GM23338 (cell line): ENCODE data around the gene PLA2G12A. TPM values are rescaled to one million over a fixed set of nuclear protein-coding genes. Genes with fewer than 3 reads are reported as not detected.

Experiments
- ATAC-seq: fragments of 200-7000 bp; cut with Tn5 transposase; 3 replicates; pipeline ENCODE4 v1.9.1; 2020
- DNase-seq: peaks from one replicate; pipeline ENCODE4 v3.0.0-alpha.2; 2015; ENCODE audit warnings: low spot score
- H2AFZ ChIP-seq: fragments of 200-600 bp; sonication (generic); 2 replicates; pipeline ENCODE4 v1.8.0; 2016; ENCODE audit warnings: antibody characterized with exemption, mild to moderate bottlenecking, moderate library complexity
- H3F3A ChIP-seq: fragments of 200-600 bp; sonication (generic); replicated peaks from 2 replicates; pipeline ENCODE4 v1.8.0; 2017; ENCODE audit warnings: antibody characterized with exemption, mixed run types, low read depth
- H3K27ac ChIP-seq: fragments of 200-600 bp; sonication (generic); 2 replicates; pipeline ENCODE4 v1.6.1; 2016; ENCODE audit warnings: low read depth
- H3K27me3 ChIP-seq: fragments of 200-600 bp; sonication (generic); 2 replicates; pipeline ENCODE4 v1.8.0; 2016; ENCODE audit warnings: mild to moderate bottlenecking, mixed run types, moderate library complexity; ENCODE audit not compliant: insufficient read depth
- H3K36me3 ChIP-seq: fragments of 200-600 bp; sonication (generic); 2 replicates; pipeline ENCODE4 v1.8.0; 2016; ENCODE audit warnings: mild to moderate bottlenecking; ENCODE audit not compliant: insufficient read depth
- H3K4me1 ChIP-seq: fragments of 200-600 bp; sonication (generic); 2 replicates; pipeline ENCODE4 v1.8.0; 2016; ENCODE audit warnings: mild to moderate bottlenecking, moderate library complexity; ENCODE audit not compliant: insufficient read depth
- H3K4me2 ChIP-seq: fragments of 200-600 bp; sonication (generic); 2 replicates; pipeline ENCODE4 v1.7.1; 2017; ENCODE audit warnings: mixed run types
- H3K4me3 ChIP-seq: fragments of 200-600 bp; sonication (generic); 2 replicates; pipeline ENCODE4 v1.6.1; 2016; ENCODE audit warnings: mixed run types
- H3K79me2 ChIP-seq: fragments of 200-600 bp; sonication (generic); replicated peaks from 2 replicates; pipeline ENCODE4 v1.8.0; 2017; ENCODE audit warnings: mild to moderate bottlenecking; ENCODE audit not compliant: insufficient read depth
- H3K9me2 ChIP-seq: fragments of 200-600 bp; sonication (generic); 2 replicates; pipeline ENCODE4 v1.8.0; 2017; ENCODE audit not compliant: insufficient read depth
- H4K20me1 ChIP-seq: fragments of 200-600 bp; sonication (generic); replicated peaks from 2 replicates; pipeline ENCODE4 v1.8.0; 2017; ENCODE audit warnings: mild to moderate bottlenecking; ENCODE audit not compliant: insufficient read depth
- H3K27ac Mint-ChIP-seq: 2 replicates; pipeline ENCODE4 v1.8.0; 2020; ENCODE audit warnings: inconsistent platforms, mild to moderate bottlenecking, moderate library complexity, mixed read lengths
- H3K27me3 Mint-ChIP-seq: 3 replicates; pipeline ENCODE4 v1.8.0; 2022; ENCODE audit warnings: low read depth, mild to moderate bottlenecking, moderate library complexity, mixed read lengths, inconsistent platforms; ENCODE audit not compliant: insufficient read depth, poor library complexity
- H3K36me3 Mint-ChIP-seq: 3 replicates; pipeline ENCODE4 v1.8.0; 2021; ENCODE audit warnings: low read depth, mild to moderate bottlenecking, inconsistent platforms, moderate library complexity, mixed read lengths
- H3K4me1 Mint-ChIP-seq: 3 replicates; pipeline ENCODE4 v1.8.0; 2020; ENCODE audit warnings: mild to moderate bottlenecking, inconsistent platforms, mixed read lengths
- H3K4me3 Mint-ChIP-seq: 3 replicates; pipeline ENCODE4 v1.8.0; 2021; ENCODE audit warnings: moderate library complexity, mild to moderate bottlenecking, inconsistent platforms, mixed read lengths
- H3K9me3 Mint-ChIP-seq: 3 replicates; pipeline ENCODE4 v1.8.0; 2020; ENCODE audit warnings: moderate library complexity, mild to moderate bottlenecking, inconsistent platforms, mixed read lengths
- ETS1 ChIP-seq: IDR thresholded peaks from 2 replicates; pipeline ENCODE4 v1.6.1; 2016; ENCODE audit warnings: antibody characterized with exemption
- EZH2phosphoT487 ChIP-seq: fragments of 200-600 bp; sonication (generic); IDR thresholded peaks from one replicate; pipeline ENCODE4 v1.8.1; 2018; ENCODE audit warnings: antibody characterized with exemption; ENCODE audit not compliant: unreplicated experiment
- JUNB ChIP-seq: IDR thresholded peaks from one replicate; pipeline ENCODE4 v1.6.1; 2016; ENCODE audit warnings: antibody characterized with exemption; ENCODE audit not compliant: unreplicated experiment
- NANOG ChIP-seq: IDR thresholded peaks from 2 replicates; pipeline ENCODE4 v1.6.1; 2016; ENCODE audit warnings: antibody characterized with exemption, borderline replicate concordance
- POLR2AphosphoS5 ChIP-seq: IDR thresholded peaks from 2 replicates; pipeline ENCODE4 v1.6.1; 2016; ENCODE audit warnings: antibody characterized with exemption, low read depth
- REST ChIP-seq: IDR thresholded peaks from one replicate; pipeline ENCODE4 v1.6.1; 2018; ENCODE audit warnings: antibody characterized with exemption; ENCODE audit not compliant: unreplicated experiment
- STAT1 ChIP-seq: IDR thresholded peaks from one replicate; pipeline ENCODE4 v1.6.1; 2016; ENCODE audit warnings: antibody characterized with exemption; ENCODE audit not compliant: unreplicated experiment
- ZNF114 ChIP-seq: fragments of 250-450 bp; sonication (Bioruptor Pico); IDR thresholded peaks from 2 replicates; pipeline ENCODE4 v1.5.0; 2020; ENCODE audit warnings: mild to moderate bottlenecking, moderate library complexity
- ZNF331 ChIP-seq: fragments of 250-450 bp; sonication (Bioruptor Pico); IDR thresholded peaks from 2 replicates; pipeline ENCODE4 v1.5.0; 2020; ENCODE audit warnings: low read depth, mild to moderate bottlenecking, moderate library complexity
- polyA plus RNA-seq: library from polyadenylated mRNA; unstranded; fragments of >200 nt; fragmentation: Nextera tagmentation; extraction: Ambion mirVana; gene quantifications from 2 replicates; pipeline ENCODE4 v1.2.1, GENCODE V29; 2016
- total RNA-seq: library from RNA; depleted of rRNA; stranded (reverse); fragments of >200 nt; shearing (Covaris generic); gene quantifications from 2 replicates; pipeline ENCODE4 v1.2.3, GENCODE V29; 2014
- TF ChIP-seq, protein P1 (sequence below), 2 experiments: fragments of 200-600 bp in 1 of 2; sonication (generic) in 1 of 2; conservative IDR thresholded peaks; 2 replicates each; pipeline versions ENCODE4 v1.5.1 to v1.6.1; 2016 to 2017; ENCODE audit warnings: antibody characterized with exemption in 2 of 2, low read depth in 2 of 2, mild to moderate bottlenecking in 2 of 2, moderate library complexity in 1 of 2

PLA2G12A gene
- total and polyA plus RNA-seq, 2 experiments from 2014 or later = 30.8 to 70.7 TPM

DNA sequence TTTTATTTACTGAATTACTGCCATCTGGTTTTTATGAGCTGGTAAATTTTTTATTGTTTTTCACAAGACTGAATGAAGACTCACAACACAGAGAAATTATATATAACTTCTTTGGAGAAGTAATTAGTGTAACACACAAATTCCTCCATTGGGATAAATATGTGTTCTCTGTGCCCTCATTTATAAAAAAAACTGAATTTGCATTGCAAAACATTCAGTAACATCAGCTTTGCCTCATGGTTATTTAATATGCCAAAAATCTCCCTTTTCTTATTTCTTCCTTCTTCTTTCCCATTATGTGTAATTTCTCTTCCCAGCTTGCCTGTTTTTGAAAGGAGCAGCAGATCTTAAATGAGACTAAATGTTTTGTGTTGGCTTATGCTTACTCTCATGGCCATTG is 45.1 kb downstream of the PLA2G12A start:
- no peaks in the 10 kb centered on the region for H3K79me2 ChIP-seq
- H4K20me1 ChIP-seq = no peaks in the 10 kb centered on the region
- Mint-ChIP-seq H3K27me3 (no peaks in the 10 kb centered on the region), H3K36me3 (peaks cover 31% of the 10 kb centered on the region), H3K9me3 (peaks cover 13% of the 10 kb centered on the region), H3K4me1 (peaks cover 32% of the 10 kb centered on the region), H3K27ac (no peak overlapping the region), H3K4me3 (no peak overlapping the region)
- no peaks in the 10 kb centered on the region for H3F3A ChIP-seq
- H3K27me3 ChIP-seq = no peaks in the 10 kb centered on the region
- no peak overlapping the region for H3K27ac ChIP-seq
- no peak overlapping the region for H3K4me2 ChIP-seq
- TF ChIP-seq ETS1 (no peak), REST (no peak), POLR2AphosphoS5 (no peak), EZH2phosphoT487 (no peak), ZNF331 (CRISPR knock-in tag) (no peak), JUNB (no peak), NANOG (no peak), ZNF114 (CRISPR knock-in tag) (no peak)
- TF ChIP-seq, protein P1, sequence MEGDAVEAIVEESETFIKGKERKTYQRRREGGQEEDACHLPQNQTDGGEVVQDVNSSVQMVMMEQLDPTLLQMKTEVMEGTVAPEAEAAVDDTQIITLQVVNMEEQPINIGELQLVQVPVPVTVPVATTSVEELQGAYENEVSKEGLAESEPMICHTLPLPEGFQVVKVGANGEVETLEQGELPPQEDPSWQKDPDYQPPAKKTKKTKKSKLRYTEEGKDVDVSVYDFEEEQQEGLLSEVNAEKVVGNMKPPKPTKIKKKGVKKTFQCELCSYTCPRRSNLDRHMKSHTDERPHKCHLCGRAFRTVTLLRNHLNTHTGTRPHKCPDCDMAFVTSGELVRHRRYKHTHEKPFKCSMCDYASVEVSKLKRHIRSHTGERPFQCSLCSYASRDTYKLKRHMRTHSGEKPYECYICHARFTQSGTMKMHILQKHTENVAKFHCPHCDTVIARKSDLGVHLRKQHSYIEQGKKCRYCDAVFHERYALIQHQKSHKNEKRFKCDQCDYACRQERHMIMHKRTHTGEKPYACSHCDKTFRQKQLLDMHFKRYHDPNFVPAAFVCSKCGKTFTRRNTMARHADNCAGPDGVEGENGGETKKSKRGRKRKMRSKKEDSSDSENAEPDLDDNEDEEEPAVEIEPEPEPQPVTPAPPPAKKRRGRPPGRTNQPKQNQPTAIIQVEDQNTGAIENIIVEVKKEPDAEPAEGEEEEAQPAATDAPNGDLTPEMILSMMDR (conservative IDR thresholded peaks at IDR 0.05; ENCODE audit: low read depth in 2 of 2) = no peak
- DNase-seq (no peak), ATAC-seq (no peak)
- H3K4me1 ChIP-seq = peaks cover 23% of the 10 kb centered on the region
- H2AFZ ChIP-seq = no peak overlapping the region
- H3K9me2 ChIP-seq = no peaks in the 10 kb centered on the region; the same call in 1 of the 2 replicates
- H3K36me3 ChIP-seq = no peaks in the 10 kb centered on the region
- H3K4me3 ChIP-seq = no peak overlapping the region

DNA sequence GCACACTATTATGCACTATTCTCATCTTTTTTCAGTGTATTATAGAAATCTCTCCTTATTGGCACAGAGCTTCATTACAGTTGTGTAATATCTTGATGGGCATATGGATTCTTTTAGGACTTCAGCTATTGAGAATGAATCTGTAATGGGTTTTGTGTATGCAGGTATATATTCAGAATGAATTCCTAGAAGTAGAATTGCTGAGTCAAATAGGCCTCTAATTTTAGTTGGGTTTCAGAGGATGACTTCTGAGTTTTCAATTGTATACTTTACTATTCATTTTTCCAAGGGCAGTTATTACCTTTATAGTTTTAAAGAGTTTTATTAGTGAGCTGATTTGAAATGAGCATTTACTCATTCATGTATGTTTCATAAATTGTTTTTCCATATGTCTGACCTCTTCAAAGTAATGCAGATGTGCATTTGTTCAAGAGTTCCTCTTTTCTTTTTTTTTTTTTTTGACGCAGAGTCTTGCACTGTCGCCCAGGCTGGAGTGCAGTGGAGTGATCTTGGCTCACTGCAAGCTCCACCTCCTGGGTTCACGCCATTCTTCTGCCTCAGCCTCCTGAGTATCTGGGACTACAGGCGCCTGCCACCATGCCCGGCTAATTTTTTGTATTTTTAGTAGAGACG is 46.1 kb downstream of the PLA2G12A start:
- no peaks in the 10 kb centered on the region for H3F3A ChIP-seq
- H3K27me3 Mint-ChIP-seq = peaks cover 4% of the 10 kb centered on the region
- TF ChIP-seq STAT1 (no peak), EZH2phosphoT487 (no peak)

More for the DNA sequence above, 46.1 kb downstream of the PLA2G12A start:
- Mint-ChIP-seq H3K36me3 (peaks cover 36% of the 10 kb centered on the region), H3K4me3 (no peak overlapping the region), H3K9me3 (peaks cover 23% of the 10 kb centered on the region), H3K4me1 (peaks cover 32% of the 10 kb centered on the region), H3K27ac (no peak overlapping the region)
- no peaks in the 10 kb centered on the region for H3K36me3 ChIP-seq
- no peak overlapping the region for H3K4me2 ChIP-seq
- H3K27ac ChIP-seq = no peak overlapping the region
- no peaks in the 10 kb centered on the region for H4K20me1 ChIP-seq
- H2AFZ ChIP-seq = no peak overlapping the region
- H3K4me1 ChIP-seq = peaks cover 23% of the 10 kb centered on the region
- H3K9me2 ChIP-seq = no peaks in the 10 kb centered on the region; the same call in 1 of the 2 replicates
- no peak overlapping the region for H3K4me3 ChIP-seq
- no peaks in the 10 kb centered on the region for H3K27me3 ChIP-seq
- no peaks in the 10 kb centered on the region for H3K79me2 ChIP-seq
- DNase-seq (no peak), ATAC-seq (no peak)
